Stimulated activated CD8-positive, alpha-beta memory T cell treated with anti-CD3 and anti-CD28 coated beads, Interleukin-7, amount 100 ng/mL, for 4 hours (primary cell): ENCODE results near the gene MED15.
A peak's percentile ranks its signal among the peaks of the same experiment; 100 is the strongest.
"Not testable (repeated sequence)": the region's sequence is repeated elsewhere in the genome, so short reads cannot be mapped to it uniquely, and the experiment has no call there.

Experiments used
- DNase-seq, 2 donors: peaks; one replicate each; pipeline ENCODE4 v3.0.0-alpha.2; 2020; ENCODE audit warnings: low read depth in 2 of 2

The MED15 gene

DNA sequence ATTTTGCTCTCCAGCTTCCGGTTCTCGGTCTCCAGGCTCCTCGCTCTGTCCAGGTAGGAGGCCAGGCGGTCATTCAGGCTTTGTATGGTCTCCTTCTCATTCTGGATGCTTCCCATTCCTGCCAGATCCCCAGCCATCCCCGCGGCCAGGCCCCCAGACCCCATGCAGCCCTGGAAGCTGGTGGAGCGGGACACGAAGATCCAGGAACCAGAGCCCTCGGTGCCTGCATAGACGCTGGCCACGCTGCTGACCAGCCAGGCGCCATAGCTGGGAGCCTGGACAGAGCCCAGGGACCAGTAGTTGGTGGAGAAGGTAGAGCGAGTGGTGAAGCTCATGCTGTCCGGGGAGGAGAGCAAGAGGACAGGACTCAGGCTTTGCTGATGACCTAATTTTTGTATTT, 23.6 kb upstream of the MED15 start:
- no peak for DNase-seq

DNA sequence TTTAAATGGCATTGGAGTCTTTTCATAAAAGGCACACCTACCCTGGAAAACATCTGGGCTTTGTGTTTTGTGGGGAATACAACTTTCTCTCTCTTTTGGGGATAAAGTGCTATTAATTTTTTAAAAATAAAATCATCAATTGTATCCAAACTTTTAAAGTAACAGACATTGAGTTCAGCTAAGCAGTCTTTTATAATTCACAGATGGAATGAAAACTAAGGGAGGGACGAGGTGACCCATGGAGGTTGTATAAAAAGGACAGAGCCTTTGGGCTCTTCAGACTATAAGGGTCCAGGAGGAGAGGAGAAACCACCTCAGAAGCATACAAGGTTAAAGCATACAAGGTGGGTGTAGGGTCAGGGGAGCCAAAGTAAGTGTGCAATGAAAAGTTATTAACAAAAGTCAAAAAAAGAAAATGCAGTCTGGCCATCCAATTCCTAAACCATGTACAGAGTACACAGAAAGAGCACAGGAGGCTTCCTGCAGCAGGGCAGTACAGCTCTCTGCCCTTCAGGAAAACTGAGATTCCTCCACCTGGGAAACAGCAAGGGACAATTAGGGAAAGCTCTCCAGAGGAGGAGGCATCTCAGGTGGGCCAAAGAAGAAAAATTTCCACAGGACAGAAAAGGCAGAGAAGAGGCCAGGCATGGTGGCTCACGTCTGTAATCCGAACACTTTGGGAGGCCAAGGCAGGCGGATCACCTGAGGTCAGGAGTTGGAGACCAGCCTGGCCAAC, 22.3 kb upstream of the MED15 start:
- DNase-seq, result no peak

DNA sequence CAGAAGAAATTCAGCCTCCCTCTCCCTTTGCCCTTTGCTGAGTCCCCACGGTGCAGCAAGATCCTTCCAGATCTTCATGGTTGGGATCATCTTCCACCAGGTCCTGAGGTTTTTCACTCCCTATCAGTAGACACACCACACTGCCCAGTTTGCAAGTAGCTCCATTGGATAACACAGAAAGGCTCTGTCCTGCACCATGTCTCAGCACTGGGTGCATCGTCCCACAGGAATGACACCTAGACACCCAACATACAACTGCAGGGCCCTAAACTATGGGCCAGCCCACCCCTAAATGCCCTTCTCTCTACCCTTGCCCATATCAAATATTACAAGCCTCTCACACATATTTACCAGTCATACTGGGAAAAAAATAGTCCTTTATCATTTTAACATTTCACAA, 21.2 kb upstream of the MED15 start:
- DNase-seq, result no peak

DNA sequence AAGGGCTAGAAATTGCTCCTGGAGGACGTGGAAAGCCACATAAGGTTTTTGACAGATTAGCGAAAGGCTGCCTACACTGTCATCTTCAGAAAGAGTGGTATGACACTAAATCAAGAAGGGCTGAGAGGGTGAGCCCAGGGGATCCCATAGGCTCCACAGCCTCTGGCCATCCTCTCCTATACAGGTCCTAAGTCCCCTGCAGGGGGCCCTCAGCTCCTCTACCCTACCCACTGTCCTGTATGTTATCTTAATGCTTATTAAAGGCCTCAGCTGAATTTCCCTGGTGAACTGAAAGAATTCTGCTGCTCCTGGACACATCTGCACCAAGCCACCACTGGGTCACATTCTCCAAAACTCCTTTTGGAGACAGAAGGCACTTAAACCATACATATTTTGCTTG, 19.7 kb upstream of the MED15 start:
- no peak for DNase-seq

DNA sequence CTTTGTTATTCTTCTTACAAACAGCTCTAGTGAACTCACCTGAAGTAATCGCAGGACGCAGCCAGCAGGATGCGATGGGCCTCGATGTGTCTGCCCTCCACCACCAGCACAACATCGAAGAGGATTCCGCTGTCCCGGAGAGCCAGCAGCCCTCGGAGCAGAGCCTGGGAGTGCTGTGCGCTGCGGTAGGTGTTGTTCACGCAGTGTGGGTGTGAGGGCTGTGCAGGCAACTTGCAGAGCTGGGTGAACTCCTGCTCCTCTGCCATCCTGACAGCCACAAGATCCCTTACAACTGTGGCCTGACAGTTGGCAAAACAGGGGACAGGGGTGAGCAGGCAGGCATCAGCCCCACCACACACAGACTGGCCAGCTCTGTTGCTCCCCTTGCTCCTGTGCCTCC, 18.5 kb upstream of the MED15 start:
- no peak for DNase-seq

DNA sequence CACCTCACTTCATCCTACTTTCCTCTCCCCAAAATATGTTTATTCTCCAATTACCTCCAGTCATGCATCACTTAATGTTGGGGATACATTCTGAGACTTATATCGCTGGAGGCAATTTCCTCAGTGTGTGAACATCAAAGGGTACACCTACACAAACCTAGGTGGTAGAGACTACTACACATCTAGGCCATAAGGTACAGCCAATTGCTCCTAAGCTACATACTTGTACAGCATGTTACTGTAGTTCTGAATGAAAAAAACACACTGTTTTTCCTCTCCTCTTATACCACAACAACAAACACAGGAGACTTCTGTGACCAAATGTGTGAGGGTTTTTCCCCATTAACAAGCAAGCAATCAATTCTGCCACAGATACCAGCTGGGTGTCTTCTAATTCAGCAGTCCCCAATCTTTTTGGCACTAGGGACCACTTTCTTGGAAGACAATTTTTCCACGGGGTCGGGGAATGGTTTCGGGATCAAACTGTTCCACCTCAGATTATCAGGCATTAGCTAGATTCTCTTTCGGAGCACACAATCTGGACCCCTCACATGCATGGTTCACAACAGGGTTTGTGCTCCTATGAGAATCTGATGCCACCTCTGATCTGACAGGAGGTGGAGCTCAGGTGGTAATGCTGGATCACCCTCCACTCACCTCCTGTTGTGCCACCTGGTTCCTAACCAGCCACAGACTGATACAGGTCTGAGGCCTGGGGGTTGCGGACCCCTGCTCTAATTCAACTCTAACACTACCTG, 17.0 kb upstream of the MED15 start:
- DNase-seq, result no peak

DNA sequence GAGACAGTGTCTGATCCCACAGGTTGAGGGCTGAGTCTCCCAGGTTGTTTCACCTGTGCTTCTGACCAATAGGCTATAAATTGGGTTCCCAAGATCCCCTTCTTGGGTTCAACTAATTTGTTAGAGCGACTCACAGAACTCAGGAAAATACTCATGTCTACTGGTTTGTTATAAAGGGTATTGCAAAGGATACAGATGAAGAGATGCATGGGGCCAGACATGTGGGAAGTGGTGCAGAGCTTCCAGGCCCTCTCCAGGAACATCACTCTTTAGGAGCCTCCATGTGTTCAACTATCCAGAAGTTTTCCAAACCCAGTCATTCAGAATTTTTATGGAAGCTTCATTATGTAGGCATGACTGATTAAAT, 16.5 kb upstream of the MED15 start:
- DNase-seq, result no peak

DNA sequence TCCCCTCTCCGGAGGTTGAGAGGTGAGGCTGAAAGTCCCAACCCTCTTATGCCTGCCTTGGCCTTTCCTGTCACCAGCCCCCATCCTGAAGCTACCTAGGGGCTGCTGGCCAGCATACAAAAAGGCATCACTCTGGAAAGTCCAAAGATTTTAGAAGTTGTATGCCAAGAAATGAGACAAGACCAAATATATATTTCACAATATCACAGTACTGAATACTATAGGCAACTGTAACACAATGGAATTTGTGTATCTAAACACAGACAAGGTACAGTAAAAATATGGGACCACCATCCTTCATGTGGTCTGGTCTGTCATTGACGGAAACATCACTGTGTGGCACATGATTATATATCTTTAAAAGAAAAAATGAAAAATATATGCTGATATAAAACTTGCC, 16.1 kb upstream of the MED15 start:
- no peak for DNase-seq

DNA sequence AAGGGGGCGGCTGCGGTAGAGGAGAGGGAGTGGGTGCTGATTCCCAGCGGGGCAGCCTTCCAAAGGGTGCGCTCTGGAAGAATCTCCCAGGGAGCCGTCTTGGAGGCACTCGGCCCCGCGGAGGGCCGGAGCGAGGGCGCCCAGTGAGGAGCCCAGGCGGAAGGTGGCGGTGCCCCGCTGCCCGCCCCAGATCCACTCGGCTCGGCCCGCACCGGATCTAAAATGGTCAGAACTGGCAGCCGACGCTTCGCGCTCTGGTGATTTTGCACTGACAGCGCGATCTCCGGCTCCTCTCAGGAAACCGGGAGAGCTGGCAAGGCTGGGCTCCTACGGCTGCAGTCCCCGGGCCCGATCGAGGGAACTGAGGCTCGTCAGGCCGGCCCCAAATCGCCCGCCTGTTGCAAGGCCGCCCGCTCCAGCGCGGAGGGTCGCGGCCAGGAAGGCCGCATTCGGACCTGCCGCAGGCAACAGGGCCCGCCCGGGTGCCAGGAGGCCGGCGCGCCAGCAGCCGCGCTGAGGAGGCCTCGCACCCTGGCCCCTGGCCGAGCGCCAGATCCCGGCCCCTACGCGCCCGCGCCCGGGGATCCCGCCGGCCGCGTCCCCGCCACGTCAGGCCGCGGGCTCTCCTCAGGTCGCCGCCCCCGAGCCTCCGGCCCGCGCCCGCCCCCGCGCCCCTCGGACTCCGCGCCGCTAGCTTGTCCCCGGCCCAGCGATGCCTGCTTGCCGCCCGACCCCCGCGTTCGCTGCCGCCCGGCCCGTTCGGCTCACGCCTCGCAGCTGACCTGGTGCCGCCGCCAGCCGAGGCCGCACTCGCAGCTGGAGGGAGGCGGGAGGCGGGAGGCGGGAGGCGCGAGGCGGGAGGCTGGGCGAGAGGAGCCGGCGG, 12.2 kb upstream of the MED15 start, which contains the start of gene KLHL22:
TSS of gene KLHL22 (minus strand) at position 818 of the 883 bp plus-strand sequence. CDS start 6,584 bp downstream, outside the sequence.
- peak in 1 of 2 donors; percentile 6 for DNase-seq

DNA sequence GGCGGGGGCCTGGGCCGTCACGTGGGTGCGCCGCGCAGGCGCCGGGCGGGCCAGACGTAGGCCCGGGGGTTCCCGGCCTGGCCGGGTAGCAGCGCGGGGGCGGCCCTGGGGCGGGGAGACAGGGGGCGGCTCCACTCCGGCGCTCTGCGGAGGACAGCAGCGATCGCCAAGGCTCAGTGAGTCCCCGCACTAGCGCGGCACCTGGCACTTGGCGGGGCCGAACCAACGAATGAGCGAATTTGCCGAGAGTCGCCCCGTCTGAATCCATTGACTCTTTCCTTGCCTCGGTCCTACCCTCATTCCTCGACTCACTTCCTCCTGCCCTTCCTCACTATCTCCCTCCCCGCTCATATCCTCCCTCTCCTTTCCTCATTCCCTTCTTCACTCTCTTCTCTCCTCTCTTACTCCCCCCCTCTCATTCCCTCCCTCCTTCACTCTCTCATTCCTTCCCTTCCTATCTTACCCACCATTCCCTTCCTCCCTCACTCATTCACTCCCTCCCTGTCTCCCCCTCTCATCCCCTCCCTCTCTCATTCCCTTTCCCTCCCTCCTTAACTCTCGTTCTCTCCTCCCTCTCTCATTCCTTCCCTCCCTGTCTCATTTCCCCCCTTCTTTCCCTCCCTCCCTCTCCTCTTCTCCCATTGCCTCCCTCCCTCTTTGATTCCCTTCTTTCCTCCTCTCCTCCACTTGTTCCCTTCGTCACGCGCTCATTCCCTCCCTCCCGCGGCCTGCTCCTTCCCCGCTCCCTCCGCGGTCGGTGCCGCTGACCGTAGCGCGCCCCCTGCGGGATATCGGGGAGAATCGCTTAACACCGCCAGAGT, 11.3 kb upstream of the MED15 start:
- DNase-seq, result peak; percentile 81 to 95

DNA sequence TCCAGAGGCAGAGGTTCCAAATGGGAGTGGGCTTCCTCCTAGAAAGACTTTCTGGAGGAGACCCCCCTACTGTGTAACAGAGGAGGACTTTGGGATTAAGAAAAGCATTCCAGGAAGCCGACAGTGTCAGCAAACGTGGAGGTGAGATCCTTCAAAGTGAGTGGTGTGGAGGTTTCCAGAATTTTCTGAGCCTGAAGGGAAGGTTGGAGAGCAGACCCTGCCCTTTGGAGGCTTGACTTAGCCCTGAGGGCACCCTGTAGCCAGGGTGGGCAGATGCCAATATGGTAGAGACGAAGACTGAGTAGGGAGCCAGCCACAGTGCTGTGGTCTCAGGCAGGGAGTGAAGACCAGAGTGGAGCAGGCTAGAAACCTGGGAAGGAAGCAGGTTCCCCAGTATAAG, 10.0 kb upstream of the MED15 start:
- no peak for DNase-seq

DNA sequence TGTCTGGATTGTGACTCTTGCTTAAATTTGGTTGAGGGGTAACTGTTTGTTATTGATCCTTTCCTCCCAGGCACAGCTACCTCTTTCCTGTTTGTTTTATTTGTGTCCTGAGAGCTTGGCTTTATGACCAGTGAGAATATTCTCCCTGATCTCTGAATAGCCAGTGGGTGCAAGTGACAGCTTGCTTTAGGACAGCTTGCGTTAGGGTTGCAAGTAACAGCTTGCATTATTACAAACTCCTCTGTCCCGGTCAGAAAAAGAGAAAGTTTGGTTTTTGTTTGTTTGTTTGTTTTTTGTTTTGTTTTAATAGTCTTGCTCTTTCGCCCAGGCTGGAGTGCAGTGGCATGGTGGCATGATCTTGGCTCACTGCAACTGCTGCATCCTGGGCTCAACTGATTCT, 8.5 kb upstream of the MED15 start:
- no peak for DNase-seq

DNA sequence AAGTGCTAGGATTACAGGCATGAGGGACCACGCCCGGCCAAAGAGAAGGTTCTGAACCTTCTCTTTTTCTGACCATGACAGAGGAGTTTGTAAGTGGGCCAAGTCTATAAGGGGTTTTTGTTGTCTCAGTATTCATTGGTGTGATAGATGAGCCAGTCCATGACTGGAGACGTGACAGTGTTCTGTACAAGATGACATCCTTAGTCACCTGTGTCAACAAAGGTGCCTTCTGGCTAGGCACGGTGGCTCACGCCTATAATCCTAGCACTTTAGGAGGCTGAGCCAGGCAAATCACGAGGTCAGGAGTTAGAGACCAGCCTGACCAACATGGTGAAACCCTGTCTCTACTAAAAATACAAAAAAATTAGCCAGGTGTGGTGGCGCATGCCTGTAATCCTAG, 7.6 kb upstream of the MED15 start:
- DNase-seq, result no peak

DNA sequence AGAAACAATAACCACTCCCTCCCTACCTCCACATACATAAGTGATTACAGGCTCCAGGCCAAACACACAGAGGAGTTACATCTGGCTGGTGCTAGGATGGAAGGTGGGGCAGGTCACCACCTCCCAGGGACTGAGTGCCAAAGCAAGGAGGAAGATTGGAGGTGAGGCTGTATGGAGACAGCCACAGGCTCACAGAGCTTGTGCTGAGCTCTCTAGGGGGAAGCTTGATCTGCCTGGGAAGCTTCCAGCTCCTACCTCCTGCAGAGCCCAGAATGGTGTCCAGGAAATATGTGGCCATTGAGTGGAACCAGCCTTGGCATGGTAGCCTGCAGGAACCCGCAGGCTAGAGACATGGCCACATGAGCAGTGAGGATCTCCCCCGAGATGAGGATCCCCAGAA, 3.6 kb upstream of the MED15 start:
- DNase-seq, result no peak

DNA sequence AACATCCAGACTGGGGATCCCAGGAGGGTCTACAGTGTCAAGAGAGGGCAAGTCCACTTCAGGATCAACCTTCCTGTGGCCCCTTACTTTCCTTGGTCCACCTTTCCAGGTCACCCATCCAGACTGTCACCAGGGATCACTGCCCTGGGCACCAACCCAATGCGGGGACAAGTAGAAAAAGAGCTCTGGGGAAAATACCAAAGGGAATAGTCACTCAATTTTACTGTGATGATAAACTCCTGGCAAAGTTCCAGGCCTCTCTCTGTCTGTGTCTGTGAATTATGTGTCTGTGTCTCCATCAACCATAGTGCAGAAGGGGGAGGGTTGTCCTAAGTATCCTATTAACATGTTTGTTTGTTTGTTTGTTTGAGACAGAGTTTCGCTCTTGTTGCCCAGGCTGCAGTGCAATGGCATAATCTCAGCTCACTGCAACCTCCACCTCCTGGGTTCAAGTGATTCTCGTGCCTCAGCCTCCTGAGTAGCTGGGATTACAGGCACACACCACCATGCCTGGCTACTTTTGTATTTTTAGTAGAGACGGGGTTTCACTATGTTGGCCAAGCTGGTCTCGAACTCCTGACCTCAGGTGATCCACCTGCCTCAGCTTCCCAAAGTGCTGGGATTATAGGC, 3.0 kb upstream of the MED15 start:
- not testable (repeated sequence) for DNase-seq

DNA sequence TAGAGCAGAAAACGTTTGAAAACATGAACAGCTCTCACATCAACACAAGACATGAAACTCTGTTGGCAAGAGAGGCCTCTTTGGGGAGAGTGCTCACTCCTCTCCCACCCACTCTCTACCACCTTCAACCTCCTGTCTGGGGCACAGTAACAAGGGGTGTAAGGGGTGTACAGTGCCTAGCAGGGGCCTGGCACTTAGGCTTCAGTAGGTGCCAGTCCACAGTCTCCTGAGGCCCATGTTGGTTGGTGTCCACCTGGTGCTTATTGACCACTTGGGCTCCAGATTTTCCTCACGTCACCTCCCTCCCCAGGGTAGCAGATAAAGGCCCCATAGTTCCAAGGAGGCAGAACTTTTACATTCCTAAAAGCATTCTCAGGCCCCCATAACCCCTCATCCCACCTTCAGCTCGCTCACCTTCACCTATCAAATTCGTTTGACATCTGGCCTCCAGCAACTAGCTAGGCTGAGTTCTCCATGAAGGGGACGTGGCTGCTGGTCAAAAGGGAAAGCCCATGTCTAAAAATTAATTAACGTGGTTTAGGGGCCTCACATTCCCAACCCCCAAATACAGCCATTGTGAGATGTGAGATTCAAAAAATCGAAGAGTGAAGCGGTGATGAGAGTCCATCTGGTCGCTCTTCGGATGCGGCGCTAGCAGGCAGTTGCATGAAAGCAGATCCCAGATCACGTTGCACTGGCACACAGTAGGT, 712 bp upstream of the MED15 start:
- no peak for DNase-seq

DNA sequence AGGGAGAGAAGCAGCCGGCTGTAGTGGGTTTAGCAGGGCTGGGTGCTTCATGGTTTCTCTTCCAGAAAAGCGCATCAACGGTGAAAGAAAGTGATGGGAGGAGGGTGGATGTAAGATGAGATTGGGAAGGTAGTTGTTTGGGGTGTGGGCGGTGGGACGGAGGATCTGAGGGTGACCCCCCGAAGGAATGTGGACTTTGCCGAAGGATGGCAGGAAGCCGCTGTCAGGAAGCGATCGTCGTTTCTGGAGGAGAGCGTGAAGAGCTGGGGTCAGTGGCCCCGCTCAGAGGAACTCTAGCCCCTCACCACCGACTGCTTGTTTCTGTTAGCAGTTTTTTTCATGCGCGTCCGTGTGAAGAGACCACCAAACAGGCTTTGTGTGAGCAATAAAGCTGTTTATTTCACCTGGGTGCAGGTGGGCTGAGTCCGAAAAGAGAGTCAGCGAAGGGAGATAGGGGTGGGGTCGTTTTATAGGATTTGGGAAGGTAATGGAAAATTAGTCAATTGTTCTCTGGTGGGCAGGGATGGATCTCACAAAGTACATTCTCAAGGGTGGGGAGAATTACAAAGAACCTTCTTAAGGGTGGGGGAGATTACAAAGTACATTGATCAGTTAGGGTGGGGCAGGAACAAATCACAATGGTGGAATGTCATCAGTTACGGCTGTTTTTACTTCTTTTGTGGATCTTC, 801 bp downstream of the MED15 start:
- not testable (repeated sequence) for DNase-seq

DNA sequence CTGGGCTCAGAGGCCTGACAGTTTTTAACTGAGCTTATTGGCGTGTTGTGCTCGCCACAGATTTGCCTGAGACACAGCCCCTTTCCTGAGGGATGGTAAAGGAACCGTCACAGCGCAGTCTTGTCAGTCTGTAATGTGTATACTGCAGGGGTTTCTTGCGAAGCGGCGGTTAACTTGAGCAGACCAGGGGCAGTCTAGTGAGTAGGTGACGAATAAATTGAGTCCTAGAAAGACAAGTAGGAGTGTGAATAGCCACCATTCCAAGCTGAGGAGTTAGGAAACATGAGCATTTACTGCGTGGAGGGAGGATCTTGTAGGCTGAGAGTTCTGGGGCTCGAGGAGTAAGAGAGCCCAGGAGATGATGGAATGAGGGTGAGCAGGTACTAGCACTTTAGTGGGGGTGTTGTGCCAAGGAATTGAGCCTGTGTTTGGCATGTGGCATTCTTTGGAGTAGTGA, 1.4 kb downstream of the MED15 start:
- no peak for DNase-seq

DNA sequence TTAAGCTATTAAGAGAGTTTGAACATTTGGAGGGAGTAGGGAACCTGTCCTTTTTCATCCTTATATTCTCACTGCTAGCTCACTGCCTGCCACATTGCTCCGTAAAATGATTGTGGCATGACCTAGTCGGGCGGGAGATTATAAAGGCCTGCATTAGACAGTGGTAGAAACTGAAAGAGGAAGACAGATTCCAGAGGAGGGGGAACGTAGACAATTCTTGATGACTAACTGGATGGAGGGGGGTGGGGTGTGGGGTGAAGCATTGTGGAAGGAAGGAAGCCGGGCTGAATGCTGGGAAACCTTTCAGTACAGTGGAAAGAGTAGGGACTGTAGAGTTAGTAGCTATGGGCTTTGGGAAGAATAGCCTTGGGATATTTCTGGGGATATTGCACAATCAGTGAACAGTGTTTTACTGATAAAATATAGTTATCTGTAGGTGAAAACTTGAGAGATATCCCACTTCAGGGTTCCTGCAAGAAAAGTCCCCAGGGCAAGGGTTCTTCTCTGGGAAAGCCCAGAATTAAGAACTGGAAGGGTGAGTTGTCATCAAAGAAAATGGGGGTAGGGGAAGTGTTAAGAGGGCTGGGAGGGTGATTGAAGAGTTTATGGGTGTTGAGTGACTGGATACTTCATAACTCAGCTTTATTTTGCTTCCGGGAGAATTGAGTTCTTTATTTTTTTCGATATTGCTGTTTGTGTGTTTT, 2.1 kb downstream of the MED15 start:
- DNase-seq, result peak; percentile 40 to 61
